HG03520 (cell line): ENCODE results near the gene ING4.

ENCODE experiments used
- ATAC-seq: cut with Tn5 transposase; IDR thresholded peaks from one replicate; pipeline ENCODE4 v1.9.1; 2021; ENCODE audit warnings: mild to moderate bottlenecking, moderate library complexity; ENCODE audit not compliant: unreplicated experiment

The ING4 gene

GRCh38 chr12:6607751-6608591, 54.9 kb downstream of the ING4 start:
- ATAC-seq: no peak

- ATAC-seq: no peak
Observed at GRCh38 chr12:6606331-6607131, 56.4 kb downstream of the ING4 start.

- ATAC-seq: no peak
Observed at GRCh38 chr12:6605421-6606330, 57.2 kb downstream of the ING4 start.

GRCh38 chr12:6604259-6605029, 58.5 kb downstream of the ING4 start:
- no peak for ATAC-seq

- no peak for ATAC-seq
Observed at GRCh38 chr12:6603095-6603567, 59.8 kb downstream of the ING4 start.

GRCh38 chr12:6602526-6602925, 60.4 kb downstream of the ING4 start:
- no peak for ATAC-seq
